Cardiac muscle cell (in vitro differentiated cells and primary cell): ENCODE data around the gene PRDM5. TPM values are rescaled to one million over a fixed set of nuclear protein-coding genes. Genes with fewer than 3 reads are reported as not detected.

ENCODE experiments used
- DNase-seq, 2 donors: peaks; one replicate each; pipeline versions ENCODE4 v3.0.0 to v3.0.0-alpha.2; 2010 to 2017; ENCODE audit warnings: low read depth in 1 of 2, low spot score in 1 of 2
- H3K27ac ChIP-seq: fragments of 200-600 bp; sonication (generic); 2 replicates; pipeline ENCODE4 v1.5.1; 2016
- H3K27me3 ChIP-seq: fragments of 200-600 bp; sonication (generic); 2 replicates; pipeline ENCODE4 v1.6.0; 2016; ENCODE audit warnings: control low read depth
- H3K36me3 ChIP-seq: fragments of 200-600 bp; sonication (generic); 2 replicates; pipeline ENCODE4 v1.5.1; 2016; ENCODE audit warnings: control low read depth
- H3K4me1 ChIP-seq: fragments of 200-600 bp; sonication (generic); 2 replicates; pipeline ENCODE4 v1.8.1; 2017; ENCODE audit warnings: low read depth, mild to moderate bottlenecking, mixed run types
- H3K4me3 ChIP-seq: fragments of 200-600 bp; sonication (generic); 2 replicates; pipeline ENCODE4 v1.5.1; 2016; ENCODE audit warnings: mild to moderate bottlenecking
- H3K9me3 ChIP-seq: fragments of 200-600 bp; sonication (generic); 2 replicates; pipeline ENCODE4 v1.5.1; 2017; ENCODE audit warnings: low read depth, mild to moderate bottlenecking, control low read depth
- polyA plus RNA-seq: library from polyadenylated mRNA; unstranded; fragments of >200 nt; fragmentation: Nextera tagmentation; extraction: Ambion mirVana; gene quantifications from 2 replicates; pipeline ENCODE4 v1.2.1, GENCODE V29; 2016
- total RNA-seq: library from RNA; depleted of rRNA; stranded (reverse); fragments of >200 nt; gene quantifications from 2 replicates; pipeline ENCODE4 v1.2.3, GENCODE V29; 2016
- TF ChIP-seq, protein P1 (sequence below): IDR thresholded peaks from 2 replicates; pipeline ENCODE4 v1.5.1; 2012; ENCODE audit warnings: low read depth, mild to moderate bottlenecking, low read length

The PRDM5 gene
- total and polyA plus RNA-seq, 2 experiments from 2014 or later = 8.7 to 19.3 TPM

DNA sequence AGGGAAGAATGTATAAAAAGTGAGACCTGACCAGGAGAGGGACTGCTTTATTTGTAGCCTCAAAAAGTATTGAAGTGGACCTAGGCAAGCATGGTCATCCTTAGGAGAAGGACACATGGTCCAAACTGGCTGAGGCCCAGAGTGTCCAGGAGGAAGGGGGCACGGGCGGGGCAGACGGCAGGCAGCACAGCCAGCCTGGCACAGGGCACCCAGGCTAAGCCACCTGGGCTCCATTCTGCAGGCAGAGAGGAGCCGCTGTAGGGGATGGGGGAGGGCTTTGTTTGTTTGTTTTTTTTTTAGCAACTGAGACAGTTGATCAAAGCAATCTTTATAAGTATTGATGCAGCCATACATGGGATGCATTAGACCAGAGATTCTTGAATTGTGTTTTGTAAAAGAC is 188.6 kb downstream of the PRDM5 start:
- Histone ChIP-seq H3K27ac (no peak overlapping the region), H3K9me3 (no peaks in the 10 kb centered on the region), H3K36me3 (no peaks in the 10 kb centered on the region), H3K27me3 (no peaks in the 10 kb centered on the region), H3K4me3 (no peak overlapping the region), H3K4me1 (peaks cover 68% of the 10 kb centered on the region)
- TF ChIP-seq, protein P1, sequence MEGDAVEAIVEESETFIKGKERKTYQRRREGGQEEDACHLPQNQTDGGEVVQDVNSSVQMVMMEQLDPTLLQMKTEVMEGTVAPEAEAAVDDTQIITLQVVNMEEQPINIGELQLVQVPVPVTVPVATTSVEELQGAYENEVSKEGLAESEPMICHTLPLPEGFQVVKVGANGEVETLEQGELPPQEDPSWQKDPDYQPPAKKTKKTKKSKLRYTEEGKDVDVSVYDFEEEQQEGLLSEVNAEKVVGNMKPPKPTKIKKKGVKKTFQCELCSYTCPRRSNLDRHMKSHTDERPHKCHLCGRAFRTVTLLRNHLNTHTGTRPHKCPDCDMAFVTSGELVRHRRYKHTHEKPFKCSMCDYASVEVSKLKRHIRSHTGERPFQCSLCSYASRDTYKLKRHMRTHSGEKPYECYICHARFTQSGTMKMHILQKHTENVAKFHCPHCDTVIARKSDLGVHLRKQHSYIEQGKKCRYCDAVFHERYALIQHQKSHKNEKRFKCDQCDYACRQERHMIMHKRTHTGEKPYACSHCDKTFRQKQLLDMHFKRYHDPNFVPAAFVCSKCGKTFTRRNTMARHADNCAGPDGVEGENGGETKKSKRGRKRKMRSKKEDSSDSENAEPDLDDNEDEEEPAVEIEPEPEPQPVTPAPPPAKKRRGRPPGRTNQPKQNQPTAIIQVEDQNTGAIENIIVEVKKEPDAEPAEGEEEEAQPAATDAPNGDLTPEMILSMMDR = no peak
- no peak for DNase-seq

DNA sequence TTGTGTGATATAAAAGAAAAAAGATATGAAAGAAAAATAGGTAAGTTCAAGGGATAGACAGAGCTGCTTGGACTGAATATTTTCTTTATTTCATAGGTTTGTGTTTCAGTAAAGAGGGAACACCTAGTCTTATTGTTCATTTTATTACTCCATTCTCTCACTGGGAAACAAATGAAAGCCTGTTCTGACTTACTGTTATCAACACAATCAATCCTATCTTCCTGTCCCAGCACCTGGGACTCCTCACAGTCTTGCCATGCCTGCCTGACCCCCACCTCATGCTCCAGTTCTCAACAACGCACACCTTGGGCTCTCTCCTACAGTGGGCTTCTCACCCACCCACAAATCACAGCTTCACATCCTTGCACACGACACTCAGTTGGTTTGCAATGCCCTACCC is 189.5 kb downstream of the PRDM5 start:
- H3K27me3 ChIP-seq = no peaks in the 10 kb centered on the region
- no peak for DNase-seq
- H3K4me1 ChIP-seq = peaks cover 69% of the 10 kb centered on the region
- H3K4me3 ChIP-seq = no peak overlapping the region
- TF ChIP-seq, protein P1 = no peak
- H3K9me3 ChIP-seq = no peaks in the 10 kb centered on the region
- H3K36me3 ChIP-seq = no peaks in the 10 kb centered on the region
- no peak overlapping the region for H3K27ac ChIP-seq

DNA sequence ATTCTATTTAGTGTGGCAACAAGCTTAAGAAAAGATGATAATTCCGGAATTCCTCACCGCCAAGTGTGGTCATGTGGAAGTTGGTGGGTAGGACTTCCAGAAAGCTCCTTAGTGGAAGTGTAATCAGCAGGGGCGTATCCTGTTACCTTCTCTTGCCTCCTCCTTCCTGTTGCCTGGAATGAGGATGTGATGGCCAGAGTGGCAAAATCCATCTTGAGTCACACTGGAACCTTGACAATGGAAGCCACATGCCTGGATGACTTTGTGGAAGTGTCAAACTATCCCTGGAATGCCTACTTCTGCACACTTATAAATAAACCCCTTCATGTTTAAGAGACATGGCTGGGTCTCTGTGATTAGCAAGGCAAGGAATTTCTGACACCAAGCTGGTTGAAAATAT is 191.0 kb downstream of the PRDM5 start:
- H3K27ac ChIP-seq = peak overlapping the region; percentile 72
- TF ChIP-seq, protein P1 = no peak
- peaks cover 60% of the 10 kb centered on the region for H3K4me1 ChIP-seq
- no peaks in the 10 kb centered on the region for H3K9me3 ChIP-seq
- H3K27me3 ChIP-seq = no peaks in the 10 kb centered on the region
- no peak overlapping the region for H3K4me3 ChIP-seq
- peak in 1 of 2 donors; percentile 36 for DNase-seq
- no peaks in the 10 kb centered on the region for H3K36me3 ChIP-seq

DNA sequence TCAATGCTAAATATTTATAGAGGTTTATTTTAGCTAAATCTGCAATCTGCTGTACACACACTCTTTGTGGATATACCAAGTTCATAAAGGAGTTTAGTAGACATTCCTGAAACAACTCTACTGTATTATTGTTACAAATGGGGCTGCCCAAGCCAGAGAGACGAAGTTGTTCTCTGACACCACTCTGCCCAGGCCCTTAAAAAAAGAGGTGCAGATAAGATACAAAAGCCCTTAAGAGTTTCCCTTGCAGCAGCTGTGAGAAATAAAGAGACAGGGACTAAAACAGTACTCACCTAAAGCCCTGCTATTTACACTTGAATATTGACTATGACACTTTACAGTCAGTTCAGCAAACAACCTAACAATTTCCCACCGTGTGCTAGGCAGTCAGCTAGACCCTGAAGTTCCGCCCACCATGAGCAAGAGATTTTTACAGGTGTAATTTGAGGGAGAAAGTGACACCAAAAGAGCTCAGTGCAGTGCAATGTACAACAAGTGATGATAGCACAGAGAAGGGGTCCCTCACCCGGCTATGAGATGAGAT is 191.7 kb downstream of the PRDM5 start:
- Histone ChIP-seq H3K9me3 (no peaks in the 10 kb centered on the region), H3K27ac (peak overlapping the region; percentile 72), H3K36me3 (no peaks in the 10 kb centered on the region), H3K27me3 (no peaks in the 10 kb centered on the region), H3K4me1 (peaks cover 64% of the 10 kb centered on the region), H3K4me3 (no peak overlapping the region)
- peak in 1 of 2 donors; percentile 70 for DNase-seq
- TF ChIP-seq, protein P1 = no peak

DNA sequence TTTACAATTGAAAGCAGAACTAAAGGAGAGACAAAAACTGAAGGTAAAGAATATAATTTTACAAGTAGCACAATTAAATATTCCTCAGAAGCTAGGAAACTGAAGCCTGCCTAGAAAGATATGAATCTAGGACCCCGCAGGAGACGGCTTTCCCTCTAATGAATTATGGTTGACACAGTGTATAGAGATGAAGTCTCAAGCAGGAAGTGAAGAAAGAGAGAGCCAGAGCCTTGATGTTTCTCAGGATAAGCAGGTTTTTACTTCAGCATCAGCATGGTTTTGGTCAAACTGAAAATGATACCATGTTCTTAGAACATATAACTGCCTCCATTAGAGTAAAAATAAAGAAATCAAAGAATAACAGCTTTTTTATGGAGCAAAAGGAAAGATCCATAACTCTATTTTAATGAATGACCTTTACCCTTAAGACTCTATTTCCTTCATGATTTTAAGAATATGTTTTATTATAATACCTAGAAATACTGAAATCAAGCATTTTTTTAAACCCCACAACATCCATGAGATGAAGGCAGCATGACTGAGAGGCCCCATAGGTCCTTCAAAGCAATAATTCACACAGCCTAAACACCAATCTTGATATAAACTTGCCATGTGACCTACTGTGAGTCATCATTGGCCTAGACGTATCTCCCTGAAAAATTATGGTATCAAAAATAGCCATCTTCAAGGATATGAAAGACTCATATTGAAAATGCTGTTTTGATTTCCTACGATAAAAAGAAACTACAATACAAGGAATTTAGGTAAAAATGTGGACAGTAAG is 193.4 kb downstream of the PRDM5 start:
- Histone ChIP-seq H3K9me3 (no peaks in the 10 kb centered on the region), H3K36me3 (no peaks in the 10 kb centered on the region), H3K4me3 (no peak overlapping the region), H3K27ac (no peak overlapping the region), H3K27me3 (no peaks in the 10 kb centered on the region), H3K4me1 (peaks cover 61% of the 10 kb centered on the region)
- no peak for DNase-seq
- TF ChIP-seq, protein P1 = no peak
